HepG2 (cell line): ENCODE data around the gene SLC50A1. TPM values are rescaled to one million over a fixed set of nuclear protein-coding genes. Genes with fewer than 3 reads are reported as not detected.
A peak's percentile ranks its signal among the peaks of the same experiment; 100 is the strongest.

Source experiments
- ATAC-seq: fragments of 200-7000 bp; cut with Tn5 transposase; 3 replicates; pipeline ENCODE4 v1.9.1; 2020; ENCODE audit warnings: mild to moderate bottlenecking, moderate library complexity
- BruUV-seq: library from RNA; stranded (reverse); fragments of 400-500 nt; replicated peaks from 2 replicates; lab custom pipeline; 2021; lab: Mats Ljungman, UMichigan
- CTCF ChIA-PET: fragments of 300-600 bp; formaldehyde crosslinking; extraction: SDS; loops from one replicate; lab custom pipeline; 2021; ENCODE audit warnings: low total read pairs, inconsistent platforms, low intra/inter-chr PET ratio; lab: Yijun Ruan, JAX
- POLR2A ChIA-PET: fragments of 350-600 bp; sonication (Branson Sonifier 250); formaldehyde crosslinking; loops from one replicate; lab custom pipeline; 2020; ENCODE audit warnings: antibody characterized with exemption, inconsistent platforms; lab: Yijun Ruan, JAX
- DNase-seq: peaks from one replicate; pipeline ENCODE4 v3.0.0-alpha.2; 2015; ENCODE audit warnings: low spot score
- FAIRE-seq: peaks from 3 replicates; lab custom pipeline; 2011; peaks lifted over from hg19 to GRCh38; lab: Jason Lieb, UNC
- H2AFZ ChIP-seq: one replicate; pipeline ENCODE4 v1.6.1; 2011; ENCODE audit warnings: low read length, inconsistent platforms
- H3K27ac ChIP-seq: fragments of 300-600 bp; 3 replicates; pipeline ENCODE4 v1.8.0; 2011; ENCODE audit warnings: mixed run types, mild to moderate bottlenecking, mixed read lengths, low read length, inconsistent platforms; ENCODE audit not compliant: insufficient read depth; ENCODE audit errors: extremely low read length
- H3K27me3 ChIP-seq, 2 experiments: fragments of 200-600 bp in 1 of 2; 2 replicates in 1 of 2; 3 replicates in 1 of 2; pipeline versions ENCODE4 v1.6.0 to v1.8.0; 2011; ENCODE audit warnings: low read length in 2 of 2, mild to moderate bottlenecking in 2 of 2, moderate library complexity in 2 of 2, inconsistent platforms in 1 of 2; ENCODE audit not compliant: insufficient read depth in 2 of 2, control insufficient read depth in 1 of 2
- H3K36me3 ChIP-seq, 2 experiments: fragments of 200-600 bp in 1 of 2; replicated peaks in 1 of 2; 2 replicates in 1 of 2; 3 replicates in 1 of 2; pipeline versions ENCODE4 v1.5.1 to v1.8.0; 2011; ENCODE audit warnings: low read length in 2 of 2, inconsistent platforms in 1 of 2; ENCODE audit not compliant: insufficient read depth in 2 of 2, control insufficient read depth in 1 of 2
- H3K4me1 ChIP-seq: 2 replicates; pipeline ENCODE4 v1.5.1; 2012; ENCODE audit warnings: low read length, inconsistent platforms; ENCODE audit not compliant: insufficient read depth
- H3K4me2 ChIP-seq: 2 replicates; pipeline ENCODE4 v1.6.0; 2011; ENCODE audit warnings: low read depth, low read length, inconsistent platforms
- H3K4me3 ChIP-seq, 3 experiments: fragments of 200-600 bp in 1 of 3; sonication (generic), shearing (Covaris generic) in 1 of 3; replicated peaks in 1 of 3; 2 replicates each; pipeline ENCODE4 v1.5.1; 2011 to 2016; ENCODE audit warnings: low read length in 3 of 3, inconsistent platforms in 2 of 3, low read depth in 2 of 3, mild to moderate bottlenecking in 2 of 3, control low read depth in 1 of 3, mixed read lengths in 1 of 3; ENCODE audit not compliant: insufficient read depth in 1 of 3
- H3K79me2 ChIP-seq: one replicate; pipeline ENCODE4 v1.6.1; 2011; ENCODE audit warnings: low read length, inconsistent platforms; ENCODE audit not compliant: insufficient read depth
- H3K9ac ChIP-seq: 2 replicates; pipeline ENCODE4 v1.6.0; 2011; ENCODE audit warnings: mild to moderate bottlenecking, low read depth, low read length, inconsistent platforms; ENCODE audit not compliant: insufficient read depth
- H3K9me3 ChIP-seq: 2 replicates; pipeline ENCODE4 v1.5.1; 2012; ENCODE audit warnings: mild to moderate bottlenecking, low read length
- H4K20me1 ChIP-seq: 2 replicates; pipeline ENCODE4 v1.6.0; 2011; ENCODE audit warnings: inconsistent platforms, mild to moderate bottlenecking, low read length, moderate library complexity; ENCODE audit not compliant: insufficient read depth
- CERS6 ChIP-seq: sonication (generic); formaldehyde crosslinking; IDR thresholded peaks from 2 replicates; pipeline ENCODE4 v1.5.0; 2020; ENCODE audit warnings: missing genetic modification reagents
- GABPA ChIP-seq, 2 experiments: IDR thresholded peaks; 2 replicates each; pipeline ENCODE4 v1.6.1; 2011 to 2016; ENCODE audit warnings: low read depth in 2 of 2, low read length in 1 of 2, missing biosample characterization in 1 of 2, missing genetic modification characterization in 1 of 2
- GMEB1 ChIP-seq: sonication (generic); formaldehyde crosslinking; IDR thresholded peaks from 2 replicates; pipeline ENCODE4 v1.5.1; 2020; ENCODE audit warnings: missing genetic modification reagents, mild to moderate bottlenecking, borderline replicate concordance
- MBD4 ChIP-seq: IDR thresholded peaks from 2 replicates; pipeline ENCODE4 v1.6.1; 2012; ENCODE audit warnings: low read length, inconsistent platforms, borderline replicate concordance
- NR2C2 ChIP-seq: sonication (generic); formaldehyde crosslinking; IDR thresholded peaks from 2 replicates; pipeline ENCODE4 v1.4.0; 2020; ENCODE audit warnings: missing genetic modification reagents, mild to moderate bottlenecking, moderate library complexity, borderline replicate concordance
- SOX5 ChIP-seq: IDR thresholded peaks from 2 replicates; pipeline ENCODE4 v1.6.1; 2016; ENCODE audit warnings: borderline replicate concordance
- TBX2 ChIP-seq: sonication (generic); formaldehyde crosslinking; IDR thresholded peaks from 2 replicates; pipeline ENCODE4 v1.5.0; 2020; ENCODE audit warnings: missing genetic modification reagents, mild to moderate bottlenecking, borderline replicate concordance
- ZNF333 ChIP-seq: sonication (generic); formaldehyde crosslinking; IDR thresholded peaks from 2 replicates; pipeline ENCODE4 v1.4.0; 2020; ENCODE audit warnings: mild to moderate bottlenecking, missing genetic modification reagents, borderline replicate concordance
- ZNF362 ChIP-seq: sonication (generic); formaldehyde crosslinking; IDR thresholded peaks from 2 replicates; pipeline ENCODE4 v1.4.0; 2020; ENCODE audit warnings: missing genetic modification reagents, mild to moderate bottlenecking, borderline replicate concordance
- ZNF605 ChIP-seq: sonication (generic); formaldehyde crosslinking; IDR thresholded peaks from 2 replicates; pipeline ENCODE4 v1.8.0; 2022; ENCODE audit warnings: mild to moderate bottlenecking, missing genetic modification reagents
- WGBS: methylation state at CpG from one replicate; pipeline ENCODE4 v1.1.6; 2017; ENCODE audit warnings: low lambda C conversion rate; 5-methylcytosine and 5-hydroxymethylcytosine counted together
- in situ Hi-C: cut with HindIII; loops from 2 replicates; pipeline ENCODE4 v1.10.0; 2017; ENCODE audit warnings: low pct_unique_long_range_greater_than_20kb; ENCODE audit not compliant: extremely low pct_ligation_motif_present
- intact Hi-C: fragments of 100-400 bp; cut with micrococcal nuclease; formaldehyde crosslinking; loops from one replicate; pipeline ENCODE4 v1.10.0; 2022; ENCODE audit not compliant: unreplicated experiment
- polyA plus RNA-seq, 8 experiments: library from polyadenylated mRNA; depleted of rRNA in 3 of 8; stranded (reverse) in 7 of 8; unstranded in 1 of 8; fragments of >200 nt; fragmentation: Illumina TruSeq in 4 of 8; extraction: Trizol in 4 of 8; gene quantifications; 2 replicates each; pipeline versions ENCODE4 v1.2.1 to v1.2.3, GENCODE V29; 2011 to 2016; ENCODE audit warnings: low read depth in 4 of 8, missing spikeins in 1 of 8, mixed read lengths in 1 of 8; ENCODE audit not compliant: insufficient read depth in 1 of 8
- total RNA-seq, 5 experiments: library from RNA; depleted of rRNA; stranded (reverse); fragments of >200 nt; fragmentation: Illumina TruSeq; extraction: Trizol; gene quantifications; 2 replicates each; pipeline ENCODE4 v1.2.3, GENCODE V29; 2016; ENCODE audit warnings: low read depth in 1 of 5
- TF ChIP-seq, protein P1 (sequence below): sonication (generic); IDR thresholded peaks from 2 replicates; pipeline ENCODE4 v1.6.1; 2016; ENCODE audit warnings: low read depth, borderline replicate concordance

Gene SLC50A1
- total and polyA plus RNA-seq, 2 of the 13 experiments (the other 11 are each of a cell fraction or from before 2014, with no cell fraction given), result 22.5 to 46.8 TPM

- peak; percentile 35; the same call in 1 of the 2 replicates for TF ChIP-seq TBX2
- no peak for TF ChIP-seq GABPA (IDR thresholded peaks at IDR 0.05; ENCODE audit: low read depth, low read length)
- peak; percentile 20; the same call in 1 of the 2 replicates for TF ChIP-seq GABPA (CRISPR knock-in tag; IDR thresholded peaks at IDR 0.05; ENCODE audit: low read depth)
- TF ChIP-seq SOX5, result 0 out of 2 replicates have a peak, but pooled peaks have one; percentile 7
- TF ChIP-seq, protein P1, sequence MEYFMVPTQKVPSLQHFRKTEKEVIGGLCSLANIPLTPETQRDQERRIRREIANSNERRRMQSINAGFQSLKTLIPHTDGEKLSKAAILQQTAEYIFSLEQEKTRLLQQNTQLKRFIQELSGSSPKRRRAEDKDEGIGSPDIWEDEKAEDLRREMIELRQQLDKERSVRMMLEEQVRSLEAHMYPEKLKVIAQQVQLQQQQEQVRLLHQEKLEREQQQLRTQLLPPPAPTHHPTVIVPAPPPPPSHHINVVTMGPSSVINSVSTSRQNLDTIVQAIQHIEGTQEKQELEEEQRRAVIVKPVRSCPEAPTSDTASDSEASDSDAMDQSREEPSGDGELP, result peak; percentile 34; the same call in 1 of the 2 replicates
- peak; percentile 35; the same call in 1 of the 2 replicates for TF ChIP-seq ZNF333 (CRISPR knock-in tag)
Measured at GRCh38 chr1:155166471-155167165, 31.0 kb downstream of the SLC50A1 start (continued).

DNA sequence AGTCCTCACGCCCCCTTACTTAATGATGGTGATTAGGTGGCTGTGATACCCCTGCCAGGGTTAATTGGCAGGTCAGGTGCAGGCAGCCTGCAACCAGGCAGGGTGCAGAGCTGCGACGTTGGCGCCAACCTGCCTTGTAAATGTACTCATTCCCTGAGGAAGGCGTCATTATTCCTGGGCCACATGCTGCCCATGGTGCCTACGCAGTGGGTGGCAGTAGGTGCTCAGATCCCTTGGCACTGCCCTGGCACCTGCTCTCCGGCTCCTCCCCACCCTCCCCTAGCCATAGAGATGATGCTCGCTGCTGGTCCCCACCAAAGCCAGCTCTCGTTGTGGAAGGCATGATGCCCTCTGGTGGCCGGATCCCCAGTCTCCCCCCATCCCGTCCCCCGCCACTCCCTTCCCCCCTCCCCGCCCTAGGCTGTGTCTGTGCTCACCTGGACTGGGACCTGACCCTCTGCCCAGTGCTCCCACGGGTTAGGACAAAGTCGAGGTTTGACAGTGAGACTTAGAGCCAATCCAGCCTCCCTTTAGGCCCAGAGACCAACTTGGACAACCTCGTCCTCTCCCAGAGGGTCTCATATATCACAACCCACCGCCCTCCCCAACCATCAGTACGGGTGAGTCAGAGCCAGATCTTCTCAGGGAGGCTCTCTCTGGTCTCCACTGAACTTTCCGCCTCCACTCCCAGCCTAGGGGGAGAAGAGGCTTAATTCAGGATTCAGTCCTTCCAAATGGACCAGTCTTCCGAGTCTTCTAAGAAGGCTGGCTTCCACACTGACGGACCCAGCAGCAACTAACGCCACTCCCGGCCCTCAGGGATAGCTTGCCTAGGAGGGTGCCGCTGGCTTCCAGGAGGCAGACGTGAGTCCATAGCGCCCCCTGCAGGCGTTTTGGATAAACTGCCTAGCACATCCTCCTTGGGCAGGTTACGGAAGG lies 31.8 kb downstream of the SLC50A1 start:
- Histone ChIP-seq H2AFZ (peak overlapping the region; percentile 84), H3K4me1 (peaks cover 36% of the 10 kb centered on the region), H3K4me2 (peak overlapping the region; percentile 100), H3K9ac (0 out of 2 replicates have a peak overlapping the region, but pooled peaks have one; percentile 2), H3K27me3 (0 out of 5 replicates have a peak, but pooled peaks cover 0 to 8% of the 10 kb centered on the region in 2 experiments), H3K4me3 (peak overlapping the region; percentile 37 to 75 (median 48); a peak in 5 of 6 replicates), H3K36me3 (peaks cover 0 to 12% of the 10 kb centered on the region in 2 experiments; a peak in 2 of 5 replicates), H3K79me2 (peaks cover 7% of the 10 kb centered on the region), H3K9me3 (no peaks in the 10 kb centered on the region), H4K20me1 (no peaks in the 10 kb centered on the region), H3K27ac (no peak overlapping the region)
- ATAC-seq, result peak; percentile 87
- in situ Hi-C loops (loop anchor here (5.0 kb wide), 1 partner anchor 75 kb away; no protein-coding TSS in a partner anchor), intact Hi-C loops (loop anchor here (1.0 to 2.0 kb wide), 2 partner anchors 41 to 73 kb away; partner anchors contain the start of gene EFNA1)
- DNase-seq, result peak; percentile 82
- ChIA-PET POLR2A (interaction anchor here (0.7 to 5.9 kb wide), 7 partner anchors 32 to 83 kb away, joined by 3 to 56 read pairs (median 5); partner anchors contain the start of genes EFNA1 and SLC50A1), CTCF (interaction anchor here (0.6 to 5.3 kb wide), 11 partner anchors 23 to 106 kb away, joined by 3 to 165 read pairs (median 4); partner anchors contain the start of genes EFNA1 and SLC50A1)
- no TSS peak for BruUV-seq
- peak; percentile 91 for FAIRE-seq
- WGBS, result 13% methylated on average over 20 of the region's 28 CpGs
- peak; percentile 6; the same call in 1 of the 2 replicates for TF ChIP-seq ZNF362 (CRISPR knock-in tag)
- no peak for TF ChIP-seq CERS6 (CRISPR knock-in tag)
- TF ChIP-seq GMEB1 (CRISPR knock-in tag), result no peak
- 0 out of 2 replicates have a peak, but pooled peaks have one; percentile 29 for TF ChIP-seq ZNF605
- TF ChIP-seq MBD4, result no peak
- TF ChIP-seq NR2C2 (CRISPR knock-in tag), result peak; percentile 19; the same call in 1 of the 2 replicates
